ENCODE data around the gene DRD1.

GRCh38 chr5:175390352-175391083 lies 53.5 kb downstream of the DRD1 start:
- no peak for TF ChIP-seq POLR2A (IDR thresholded peaks at IDR 0.05; ENCODE audit: low read length)
- no peak for TF ChIP-seq GATA1 (IDR thresholded peaks at IDR 0.05; ENCODE audit: low read depth, low read length)

All from erythroblast (primary cell).